Heart right ventricle (tissue), 16 donors: ENCODE data around the gene DUSP22. TPM values are rescaled to one million over a fixed set of nuclear protein-coding genes. Genes with fewer than 3 reads are reported as not detected.

Experiments
- ATAC-seq, 8 donors: fragments of 200-7000 bp; cut with Tn5 transposase; one replicate each; pipeline ENCODE4 v1.9.1; 2020; ENCODE audit warnings: mild to moderate bottlenecking in 8 of 8, moderate library complexity in 8 of 8, moderate number of reproducible peaks in 1 of 8
- DNase-seq, 2 donors: peaks; one replicate each; pipeline ENCODE4 v3.0.0-alpha.2; 2020
- H3K27ac ChIP-seq, 10 donors: fragments of 200-600 bp; sonication (generic) in 2 of 10; one replicate each; pipeline versions ENCODE4 v1.5.0 to v1.8.0; 2020 to 2022; ENCODE audit warnings: mild to moderate bottlenecking in 3 of 10
- H3K27me3 ChIP-seq, 7 donors: fragments of 200-600 bp; one replicate each; pipeline ENCODE4 v1.8.0; 2021 to 2022; ENCODE audit warnings: mild to moderate bottlenecking in 2 of 7
- H3K36me3 ChIP-seq, 9 donors: fragments of 200-600 bp; sonication (generic) in 1 of 9; one replicate each; pipeline versions ENCODE4 v1.5.0 to v1.8.0; 2020 to 2022; ENCODE audit warnings: mild to moderate bottlenecking in 2 of 9
- H3K4me1 ChIP-seq, 9 donors: fragments of 200-600 bp; sonication (generic) in 1 of 9; one replicate each; pipeline versions ENCODE4 v1.5.0 to v1.8.0; 2020 to 2022; ENCODE audit warnings: mild to moderate bottlenecking in 4 of 9
- H3K4me3 ChIP-seq, 10 donors: fragments of 200-600 bp; sonication (generic) in 2 of 10; one replicate each; pipeline versions ENCODE4 v1.5.0 to v1.8.0; 2020 to 2022; ENCODE audit warnings: mild to moderate bottlenecking in 7 of 10, moderate library complexity in 2 of 10
- H3K9me3 ChIP-seq, 11 donors: fragments of 200-600 bp in 10 of 11; sonication (generic) in 2 of 11; one replicate each; pipeline versions ENCODE4 v1.5.0 to v1.8.0; 2013 to 2022; ENCODE audit warnings: mild to moderate bottlenecking in 2 of 11, control low read depth in 1 of 11, moderate library complexity in 1 of 11
- WGBS, 2 donors: extraction: QIAGEN DNeasy Blood & Tissue Kit; methylation state at CpG; one replicate each; pipeline ENCODE4 v1.1.7; 2013; ENCODE audit warnings: inconsistent platforms in 1 of 2; 5-methylcytosine and 5-hydroxymethylcytosine counted together
- intact Hi-C, 10 donors: fragments of 100-400 bp; cut with DNase I; formaldehyde crosslinking; loops; one replicate each; pipeline versions ENCODE4 v1.11.1 to v1.14.2; 2022
- polyA plus RNA-seq, 2 donors: library from polyadenylated mRNA; stranded (reverse); fragments of 200-250 nt; gene quantifications; one replicate each; pipeline ENCODE4 v1.2.3, GENCODE V29; 2013
- total RNA-seq, 10 donors: library from RNA; stranded (reverse); fragmentation: NEBNext Ultra II Directional in 3 of 10; extraction: Animal tissue kit (Norgen Biotek cat#: 25700) in 3 of 10; gene quantifications; one replicate each; pipeline versions ENCODE4 v1.2.1 to v1.2.4, GENCODE V29; 2021 to 2023
- TF ChIP-seq, protein P1 (sequence below), 9 donors: fragments of 200-600 bp; sonication (generic) in 2 of 9; IDR thresholded peaks; one replicate each; pipeline versions ENCODE4 v1.5.0 to v1.8.0; 2021 to 2022; ENCODE audit warnings: antibody characterized with exemption in 9 of 9, mild to moderate bottlenecking in 5 of 9, moderate library complexity in 1 of 9
- donor health status: Arrhythmogenic right ventricular cardiomyopathy.
- donor health status: ischemic (EF 13 %, LVEDD 7.1; RV severe dilation, severe dysfunction).
- donor health status: healthy with polysubstance abuse.
- donor health status: DM: no; HTN: yes; CAD: no.
- donor health status: DM: no; HTN: no; CAD: no.
- donor health status: ischemic (EF 25% LVEDD 6.9; RV normal size, moderate dysfunction).
- donor health status: ischemic (EF 25% LVEDD 5.7; RV mildly dilated, moderate dysfunction).
- donor health status: healthy.
- donor health status: DM: yes; HTN: yes; CAD: no.
- donor health status: Ischemic cardiomyopathy.
- donor health status: ischemic (EF 35%, LVEDD 5.7; RV mildly dilated, moderate dysfunction).
- donor health status: nonischemic (EF 11% LVEDD 7.7; RV severe dilation, severe dysfunction).
- donor health status: DM: yes; HTN: yes; CAD: no.
- donor health status: PGD.
- donor health status: ischemic (EF 29% LVEDD 5.4; RV normal size, mild dysfunction).
- donor health status: nonischemic (EF 23%, LVEDD 6.1; RV moderate dilation, normal function).

Gene DUSP22
- total and polyA plus RNA-seq, 12 donors: 32.0 to 70.4 (median 51.9) TPM

- Histone ChIP-seq H3K4me3 (no peak overlapping the region), H3K36me3 (peaks cover 0 to 32% (median 0%) of the 10 kb centered on the region in 9 donors), H3K27me3 (peaks cover 0 to 4% (median 0%) of the 10 kb centered on the region in 7 donors), H3K9me3 (no peaks in the 10 kb centered on the region), H3K4me1 (peaks cover 2 to 47% (median 37%) of the 10 kb centered on the region in 9 donors), H3K27ac (no peak overlapping the region)
- intact Hi-C loops: no loop called here
- 88 to 93% methylated on average over 10 of the region's 10 CpGs for WGBS, 2 donors
- DNase-seq (no peak), ATAC-seq (no peak)
- TF ChIP-seq, protein P1, sequence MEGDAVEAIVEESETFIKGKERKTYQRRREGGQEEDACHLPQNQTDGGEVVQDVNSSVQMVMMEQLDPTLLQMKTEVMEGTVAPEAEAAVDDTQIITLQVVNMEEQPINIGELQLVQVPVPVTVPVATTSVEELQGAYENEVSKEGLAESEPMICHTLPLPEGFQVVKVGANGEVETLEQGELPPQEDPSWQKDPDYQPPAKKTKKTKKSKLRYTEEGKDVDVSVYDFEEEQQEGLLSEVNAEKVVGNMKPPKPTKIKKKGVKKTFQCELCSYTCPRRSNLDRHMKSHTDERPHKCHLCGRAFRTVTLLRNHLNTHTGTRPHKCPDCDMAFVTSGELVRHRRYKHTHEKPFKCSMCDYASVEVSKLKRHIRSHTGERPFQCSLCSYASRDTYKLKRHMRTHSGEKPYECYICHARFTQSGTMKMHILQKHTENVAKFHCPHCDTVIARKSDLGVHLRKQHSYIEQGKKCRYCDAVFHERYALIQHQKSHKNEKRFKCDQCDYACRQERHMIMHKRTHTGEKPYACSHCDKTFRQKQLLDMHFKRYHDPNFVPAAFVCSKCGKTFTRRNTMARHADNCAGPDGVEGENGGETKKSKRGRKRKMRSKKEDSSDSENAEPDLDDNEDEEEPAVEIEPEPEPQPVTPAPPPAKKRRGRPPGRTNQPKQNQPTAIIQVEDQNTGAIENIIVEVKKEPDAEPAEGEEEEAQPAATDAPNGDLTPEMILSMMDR (IDR thresholded peaks at IDR 0.05): no peak
Measured at GRCh38 chr6:300494-301198, 8.4 kb downstream of the DUSP22 start.

GRCh38 chr6:301526-301925 lies 9.2 kb downstream of the DUSP22 start:
- H3K9me3 ChIP-seq: no peaks in the 10 kb centered on the region
- intact Hi-C loops: no loop called here
- no peak overlapping the region for H3K27ac ChIP-seq
- no peak for ATAC-seq
- H3K4me3 ChIP-seq: no peak overlapping the region
- WGBS, 2 donors: 85 to 87% methylated on average over 8 of the region's 8 CpGs
- TF ChIP-seq, protein P1 (IDR thresholded peaks at IDR 0.05): no peak
- peaks cover 2 to 47% (median 37%) of the 10 kb centered on the region in 9 donors for H3K4me1 ChIP-seq
- H3K36me3 ChIP-seq: peaks cover 0 to 35% (median 0%) of the 10 kb centered on the region in 9 donors
- no peaks in the 10 kb centered on the region for H3K27me3 ChIP-seq
- DNase-seq: no peak

- Histone ChIP-seq H3K36me3 (peaks cover 0 to 35% (median 0%) of the 10 kb centered on the region in 9 donors), H3K4me3 (no peak overlapping the region), H3K9me3 (no peaks in the 10 kb centered on the region), H3K27ac (no peak overlapping the region), H3K27me3 (no peaks in the 10 kb centered on the region), H3K4me1 (peaks cover 5 to 47% (median 37%) of the 10 kb centered on the region in 9 donors)
- WGBS, 2 donors: 89% methylated on average over 20 of the region's 20 CpGs
- ATAC-seq: no peak
- TF ChIP-seq, protein P1 (IDR thresholded peaks at IDR 0.05): no peak
- no peak for DNase-seq
- intact Hi-C loops: no loop called here
Measured at GRCh38 chr6:301929-302705, 9.8 kb downstream of the DUSP22 start.

GRCh38 chr6:302760-303159 lies 10.5 kb downstream of the DUSP22 start:
- intact Hi-C loops: no loop called here
- H3K27me3 ChIP-seq: no peaks in the 10 kb centered on the region
- ATAC-seq (no peak), DNase-seq (no peak)
- H3K4me1 ChIP-seq: peaks cover 5 to 47% (median 37%) of the 10 kb centered on the region in 9 donors
- no peak overlapping the region for H3K4me3 ChIP-seq
- H3K36me3 ChIP-seq: peaks cover 0 to 35% (median 0%) of the 10 kb centered on the region in 9 donors
- 88 to 95% methylated on average over 9 of the region's 9 CpGs for WGBS, 2 donors
- no peaks in the 10 kb centered on the region for H3K9me3 ChIP-seq
- TF ChIP-seq, protein P1 (IDR thresholded peaks at IDR 0.05): no peak
- no peak overlapping the region for H3K27ac ChIP-seq
